Measurements from ENCODE around the gene RAB5A. TPM values are rescaled to one million over a fixed set of nuclear protein-coding genes. Genes with fewer than 3 reads are reported as not detected.

RAB5A gene, protein sequence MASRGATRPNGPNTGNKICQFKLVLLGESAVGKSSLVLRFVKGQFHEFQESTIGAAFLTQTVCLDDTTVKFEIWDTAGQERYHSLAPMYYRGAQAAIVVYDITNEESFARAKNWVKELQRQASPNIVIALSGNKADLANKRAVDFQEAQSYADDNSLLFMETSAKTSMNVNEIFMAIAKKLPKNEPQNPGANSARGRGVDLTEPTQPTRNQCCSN
- polyA plus RNA-seq (2012; ENCODE audit: insufficient read length, low read depth), result 25.6 TPM

DNA sequence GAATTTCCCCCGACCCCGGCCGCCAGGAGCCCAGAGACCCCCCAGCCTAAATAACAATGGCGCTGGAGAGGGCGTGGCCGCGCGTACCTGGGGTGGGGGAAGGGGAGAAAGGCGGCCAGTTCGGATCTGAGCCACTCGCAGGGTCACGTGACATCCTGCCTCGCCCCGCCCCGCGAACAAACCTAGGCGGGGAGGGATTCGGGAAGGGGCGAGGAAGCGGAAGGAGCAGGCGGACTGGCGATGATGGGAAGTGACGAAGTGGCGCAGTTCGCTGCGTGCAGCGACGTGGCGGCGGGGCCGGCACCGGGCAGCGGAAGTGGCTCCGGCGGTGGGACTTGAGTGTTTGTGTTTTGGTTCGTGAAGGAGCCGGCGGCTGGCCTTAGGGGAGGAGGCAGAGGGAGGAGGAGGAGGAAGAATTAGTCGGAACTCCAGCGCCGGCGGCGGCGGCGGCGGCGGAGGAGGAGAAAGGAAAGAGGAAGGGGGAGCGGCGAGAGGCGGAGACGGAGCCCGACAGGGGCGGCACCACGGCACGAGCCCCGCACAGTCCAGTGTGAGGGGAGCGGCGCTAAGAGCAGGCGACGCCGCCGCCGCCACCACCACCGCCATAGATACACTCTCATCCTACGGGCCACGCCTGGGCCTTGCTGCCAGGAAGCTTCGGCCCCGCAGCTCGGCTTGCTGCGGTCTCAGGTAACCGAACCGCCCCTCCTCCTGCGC, at the start of gene RAB5A:
Gene RAB5A (plus strand): TSS at position 266 of the 717 bp plus-strand sequence. CDS start 3,802 bp downstream, outside the sequence.
- TF ChIP-seq, protein P1, sequence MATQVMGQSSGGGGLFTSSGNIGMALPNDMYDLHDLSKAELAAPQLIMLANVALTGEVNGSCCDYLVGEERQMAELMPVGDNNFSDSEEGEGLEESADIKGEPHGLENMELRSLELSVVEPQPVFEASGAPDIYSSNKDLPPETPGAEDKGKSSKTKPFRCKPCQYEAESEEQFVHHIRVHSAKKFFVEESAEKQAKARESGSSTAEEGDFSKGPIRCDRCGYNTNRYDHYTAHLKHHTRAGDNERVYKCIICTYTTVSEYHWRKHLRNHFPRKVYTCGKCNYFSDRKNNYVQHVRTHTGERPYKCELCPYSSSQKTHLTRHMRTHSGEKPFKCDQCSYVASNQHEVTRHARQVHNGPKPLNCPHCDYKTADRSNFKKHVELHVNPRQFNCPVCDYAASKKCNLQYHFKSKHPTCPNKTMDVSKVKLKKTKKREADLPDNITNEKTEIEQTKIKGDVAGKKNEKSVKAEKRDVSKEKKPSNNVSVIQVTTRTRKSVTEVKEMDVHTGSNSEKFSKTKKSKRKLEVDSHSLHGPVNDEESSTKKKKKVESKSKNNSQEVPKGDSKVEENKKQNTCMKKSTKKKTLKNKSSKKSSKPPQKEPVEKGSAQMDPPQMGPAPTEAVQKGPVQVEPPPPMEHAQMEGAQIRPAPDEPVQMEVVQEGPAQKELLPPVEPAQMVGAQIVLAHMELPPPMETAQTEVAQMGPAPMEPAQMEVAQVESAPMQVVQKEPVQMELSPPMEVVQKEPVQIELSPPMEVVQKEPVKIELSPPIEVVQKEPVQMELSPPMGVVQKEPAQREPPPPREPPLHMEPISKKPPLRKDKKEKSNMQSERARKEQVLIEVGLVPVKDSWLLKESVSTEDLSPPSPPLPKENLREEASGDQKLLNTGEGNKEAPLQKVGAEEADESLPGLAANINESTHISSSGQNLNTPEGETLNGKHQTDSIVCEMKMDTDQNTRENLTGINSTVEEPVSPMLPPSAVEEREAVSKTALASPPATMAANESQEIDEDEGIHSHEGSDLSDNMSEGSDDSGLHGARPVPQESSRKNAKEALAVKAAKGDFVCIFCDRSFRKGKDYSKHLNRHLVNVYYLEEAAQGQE (IDR thresholded peaks at IDR 0.05; ENCODE audit: insufficient read depth in 1 of 2, low read depth in 2 of 2, low read length in 2 of 2), result no peak
- no peak for TF ChIP-seq TAF1 (IDR thresholded peaks at IDR 0.05; ENCODE audit: borderline replicate concordance, insufficient read depth, low read length)
- TF ChIP-seq FOXP2 (optimal IDR thresholded peaks at IDR 0.05; ENCODE audit: borderline replicate concordance, extremely low read depth, extremely low read length, insufficient read depth), result peak; percentile 65
- no peak for TF ChIP-seq SIN3A (IDR thresholded peaks at IDR 0.05; ENCODE audit: borderline replicate concordance, insufficient read depth, low read length)
- peak; percentile 38; the same call in 1 of the 2 replicates for TF ChIP-seq POLR2AphosphoS5 (IDR thresholded peaks at IDR 0.05; ENCODE audit: low read depth, low read length)

GRCh38 chr3:19898721-19899120, 48.2 kb upstream of the RAB5A start:
- TF ChIP-seq POLR2AphosphoS5 (IDR thresholded peaks at IDR 0.05; ENCODE audit: low read depth, low read length), result no peak
- no peak for TF ChIP-seq FOXP2 (optimal IDR thresholded peaks at IDR 0.05; ENCODE audit: borderline replicate concordance, extremely low read depth, extremely low read length, insufficient read depth)
- TF ChIP-seq, protein P1 (IDR thresholded peaks at IDR 0.05; ENCODE audit: insufficient read depth in 1 of 2, low read depth in 2 of 2, low read length in 2 of 2), result no peak
- no peak for TF ChIP-seq TAF1 (IDR thresholded peaks at IDR 0.05; ENCODE audit: borderline replicate concordance, insufficient read depth, low read length)
- TF ChIP-seq SIN3A (IDR thresholded peaks at IDR 0.05; ENCODE audit: borderline replicate concordance, insufficient read depth, low read length), result no peak

GRCh38 chr3:19899264-19899663, 47.6 kb upstream of the RAB5A start:
- TF ChIP-seq TAF1 (IDR thresholded peaks at IDR 0.05; ENCODE audit: borderline replicate concordance, insufficient read depth, low read length) (no peak), FOXP2 (optimal IDR thresholded peaks at IDR 0.05; ENCODE audit: borderline replicate concordance, extremely low read depth, extremely low read length, insufficient read depth) (no peak), SIN3A (IDR thresholded peaks at IDR 0.05; ENCODE audit: borderline replicate concordance, insufficient read depth, low read length) (no peak), POLR2AphosphoS5 (IDR thresholded peaks at IDR 0.05; ENCODE audit: low read depth, low read length) (no peak)
- TF ChIP-seq, protein P1 (IDR thresholded peaks at IDR 0.05; ENCODE audit: insufficient read depth in 1 of 2, low read depth in 2 of 2, low read length in 2 of 2), result no peak

DNA sequence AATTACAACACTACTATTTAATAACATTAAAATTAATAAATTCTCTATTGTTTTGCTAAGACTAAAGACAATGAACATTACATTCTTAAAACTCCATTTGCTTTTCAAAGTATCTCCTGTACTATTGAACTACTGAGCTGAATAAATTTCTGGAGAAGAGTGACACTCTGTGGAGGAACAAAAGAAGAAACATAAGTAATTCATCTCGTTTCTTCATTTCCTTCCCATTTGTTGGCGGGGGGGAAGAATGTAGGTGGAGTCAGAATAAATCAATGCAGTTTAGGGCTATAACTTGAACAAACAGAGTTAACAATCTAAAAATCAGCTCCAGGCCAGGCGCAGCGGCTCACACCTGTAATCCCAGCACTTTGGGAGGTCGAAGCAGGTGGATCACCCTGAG, 45.6 kb upstream of the RAB5A start:
- TF ChIP-seq FOXP2 (optimal IDR thresholded peaks at IDR 0.05; ENCODE audit: borderline replicate concordance, extremely low read depth, extremely low read length, insufficient read depth), result no peak
- TF ChIP-seq POLR2AphosphoS5 (IDR thresholded peaks at IDR 0.05; ENCODE audit: low read depth, low read length), result no peak
- TF ChIP-seq, protein P1 (IDR thresholded peaks at IDR 0.05; ENCODE audit: insufficient read depth in 1 of 2, low read depth in 2 of 2, low read length in 2 of 2), result no peak
- no peak for TF ChIP-seq SIN3A (IDR thresholded peaks at IDR 0.05; ENCODE audit: borderline replicate concordance, insufficient read depth, low read length)
- no peak for TF ChIP-seq TAF1 (IDR thresholded peaks at IDR 0.05; ENCODE audit: borderline replicate concordance, insufficient read depth, low read length)

Data from PFSK-1 (cell line).